HG03280 (cell line): ENCODE data around the gene WNT9A.
"Not testable (repeated sequence)": the region's sequence is repeated elsewhere in the genome, so short reads cannot be mapped to it uniquely, and the experiment has no call there.

Experiments used
- ATAC-seq: cut with Tn5 transposase; IDR thresholded peaks from one replicate; pipeline ENCODE4 v1.9.1; 2021; ENCODE audit warnings: mild to moderate bottlenecking, moderate library complexity; ENCODE audit not compliant: unreplicated experiment

WNT9A gene

DNA sequence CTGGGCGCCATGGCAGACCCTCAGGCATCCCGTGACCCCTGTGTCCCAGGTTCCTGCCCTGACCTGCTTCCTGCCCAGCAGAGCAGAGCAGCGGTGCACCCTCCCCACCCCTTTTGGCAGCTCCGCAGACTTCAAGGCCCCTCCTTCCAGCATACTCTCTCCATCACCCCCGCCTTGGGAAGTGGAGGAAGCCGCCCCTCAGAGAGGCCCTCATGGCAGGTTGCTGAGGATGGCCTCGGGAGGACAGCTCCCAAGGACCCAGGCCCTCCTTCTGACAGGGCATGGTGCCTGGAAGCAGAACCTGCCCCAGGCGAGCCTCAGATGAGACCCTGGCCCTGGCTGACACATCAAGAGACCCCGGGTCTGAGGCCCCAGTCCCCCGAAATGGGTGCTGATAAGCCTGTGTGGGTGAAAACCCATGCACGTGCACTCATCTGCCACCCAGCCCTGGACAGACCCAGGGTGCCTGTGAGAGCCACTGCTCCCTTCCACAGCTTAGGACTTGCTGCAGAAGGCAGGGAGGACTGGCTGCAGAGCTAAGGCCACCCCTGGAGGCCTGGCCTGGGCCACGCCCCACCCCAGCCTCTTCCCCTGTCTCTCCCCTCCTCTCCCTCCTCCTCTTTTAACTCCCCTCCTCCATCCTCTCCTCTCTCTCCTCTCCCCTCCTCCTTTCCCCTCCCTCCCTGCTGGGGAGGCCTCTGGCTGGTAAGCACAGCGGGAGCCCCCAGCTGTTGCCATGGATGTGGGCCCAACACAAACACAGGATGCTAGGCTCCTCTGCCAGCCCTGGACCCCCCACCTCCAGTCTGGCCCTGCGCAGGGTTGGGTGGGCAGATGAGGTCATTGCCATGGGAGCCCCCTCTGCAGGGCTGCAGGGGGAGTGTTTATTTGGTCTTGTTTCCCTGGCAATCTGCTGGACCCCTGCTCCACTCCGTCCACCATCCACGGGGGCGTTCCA, 33.7 kb downstream of the WNT9A start:
- ATAC-seq, result no peak

DNA sequence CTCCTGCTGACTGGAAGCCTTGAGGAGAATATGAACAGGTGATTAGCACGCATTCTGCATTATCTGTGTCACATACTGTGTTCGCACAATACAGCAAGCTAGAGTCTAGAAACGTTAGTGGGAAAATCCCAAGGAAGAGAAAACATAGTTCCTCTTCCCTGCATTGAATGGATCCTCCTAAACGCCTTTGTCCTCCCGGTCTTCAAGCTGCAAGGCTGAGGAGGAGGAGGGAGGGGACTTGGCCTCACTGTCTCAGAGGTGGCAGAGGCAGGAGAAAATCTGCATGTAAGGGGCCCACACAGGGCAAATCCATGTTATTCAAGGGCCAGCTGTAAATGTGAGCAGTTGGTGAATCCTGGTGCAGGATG, 34.4 kb downstream of the WNT9A start:
- no peak for ATAC-seq

DNA sequence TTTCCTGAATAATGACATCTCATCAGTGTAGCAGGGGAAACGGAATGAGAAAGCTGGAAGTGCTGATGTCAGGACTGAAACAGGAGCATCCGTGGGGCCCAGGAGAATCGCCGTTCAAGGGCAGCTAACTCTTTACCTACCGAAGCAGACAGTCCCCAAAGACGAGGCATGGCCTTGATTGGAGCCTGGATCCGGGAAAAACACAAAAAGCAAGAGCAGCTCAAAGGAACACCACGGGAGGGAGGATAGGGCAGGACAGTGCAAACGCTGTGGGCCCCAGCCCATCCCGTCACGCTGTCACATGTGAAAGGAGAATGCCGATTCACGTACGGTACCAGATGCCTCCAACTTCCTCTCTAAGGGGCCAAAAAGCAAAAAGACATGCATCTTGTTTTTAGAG, 34.9 kb downstream of the WNT9A start:
- ATAC-seq, result no peak

- no peak for ATAC-seq
Observed at GRCh38 chr1:227911376-227911775, 36.4 kb downstream of the WNT9A start.

GRCh38 chr1:227910511-227911153, 37.1 kb downstream of the WNT9A start:
- no peak for ATAC-seq

DNA sequence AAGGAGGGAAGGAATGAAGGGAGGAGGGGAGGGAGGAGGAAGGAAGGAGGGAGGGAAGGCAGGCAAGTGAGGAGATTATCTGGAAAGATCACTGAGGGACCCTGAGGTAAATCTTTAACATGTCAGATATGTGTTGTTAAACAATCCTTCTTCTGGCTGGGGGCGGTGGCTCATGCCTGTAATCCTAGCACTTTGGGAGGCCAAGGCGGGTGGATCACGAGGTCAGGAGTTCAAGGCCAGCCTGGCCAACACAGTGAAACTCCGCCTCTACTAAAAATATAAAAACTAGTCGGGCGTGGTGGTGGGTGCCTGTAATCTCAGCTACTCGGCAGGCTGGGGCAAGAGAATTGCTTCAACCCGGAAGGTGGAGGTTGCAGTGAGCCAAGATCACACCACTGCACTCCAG, 37.8 kb downstream of the WNT9A start:
- not testable (repeated sequence) for ATAC-seq

DNA sequence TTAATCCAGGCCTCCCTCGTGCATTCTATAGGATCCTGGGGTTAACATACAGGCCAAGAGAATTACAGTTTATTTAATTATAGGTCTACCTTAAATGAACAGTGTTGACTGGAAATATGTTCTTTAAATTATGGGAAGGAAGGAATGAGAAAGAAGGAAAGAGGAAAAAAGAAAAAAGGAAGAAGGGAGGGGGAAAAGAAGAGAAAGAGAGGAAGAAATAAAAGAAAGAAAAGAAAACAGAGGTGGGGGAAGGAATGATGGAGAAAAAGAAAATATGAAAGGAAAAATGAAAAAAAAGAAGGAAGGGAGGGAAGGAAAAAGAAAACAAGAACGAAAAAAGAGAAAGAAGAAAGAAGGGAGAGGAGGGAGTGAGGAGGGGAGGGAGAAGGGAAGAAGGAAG, 38.5 kb downstream of the WNT9A start:
- ATAC-seq, result no peak

GRCh38 chr1:227908359-227908758, 39.4 kb downstream of the WNT9A start:
- no peak for ATAC-seq

- no peak for ATAC-seq
Observed at GRCh38 chr1:227907439-227908015, 40.2 kb downstream of the WNT9A start.

DNA sequence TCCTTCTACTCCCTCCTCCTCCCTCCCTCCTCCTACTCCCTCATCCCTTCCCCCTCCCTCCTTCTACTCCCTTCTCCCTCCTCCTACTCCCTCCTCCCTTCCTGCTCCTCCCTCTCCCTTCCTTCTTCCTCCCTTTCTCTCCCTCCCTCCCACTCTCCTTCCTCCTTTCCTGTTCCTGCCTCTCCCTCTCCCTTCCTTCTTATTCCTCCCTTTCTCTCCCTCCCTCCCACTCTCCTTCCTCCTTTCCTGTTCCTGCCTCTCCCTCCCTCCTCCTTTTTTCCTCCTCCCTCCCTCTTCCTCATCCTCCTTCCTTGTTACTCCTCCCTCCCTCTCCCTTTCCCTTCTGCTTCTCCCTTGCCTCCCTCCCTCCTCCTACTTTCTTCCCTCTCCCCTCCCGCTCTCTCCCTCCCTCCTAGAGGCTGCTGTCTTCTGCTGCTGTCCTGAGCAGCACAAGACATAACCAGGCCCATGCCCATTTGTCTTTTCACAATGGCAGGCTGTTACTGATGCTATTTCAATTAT, 41.1 kb downstream of the WNT9A start:
- ATAC-seq, result no peak

DNA sequence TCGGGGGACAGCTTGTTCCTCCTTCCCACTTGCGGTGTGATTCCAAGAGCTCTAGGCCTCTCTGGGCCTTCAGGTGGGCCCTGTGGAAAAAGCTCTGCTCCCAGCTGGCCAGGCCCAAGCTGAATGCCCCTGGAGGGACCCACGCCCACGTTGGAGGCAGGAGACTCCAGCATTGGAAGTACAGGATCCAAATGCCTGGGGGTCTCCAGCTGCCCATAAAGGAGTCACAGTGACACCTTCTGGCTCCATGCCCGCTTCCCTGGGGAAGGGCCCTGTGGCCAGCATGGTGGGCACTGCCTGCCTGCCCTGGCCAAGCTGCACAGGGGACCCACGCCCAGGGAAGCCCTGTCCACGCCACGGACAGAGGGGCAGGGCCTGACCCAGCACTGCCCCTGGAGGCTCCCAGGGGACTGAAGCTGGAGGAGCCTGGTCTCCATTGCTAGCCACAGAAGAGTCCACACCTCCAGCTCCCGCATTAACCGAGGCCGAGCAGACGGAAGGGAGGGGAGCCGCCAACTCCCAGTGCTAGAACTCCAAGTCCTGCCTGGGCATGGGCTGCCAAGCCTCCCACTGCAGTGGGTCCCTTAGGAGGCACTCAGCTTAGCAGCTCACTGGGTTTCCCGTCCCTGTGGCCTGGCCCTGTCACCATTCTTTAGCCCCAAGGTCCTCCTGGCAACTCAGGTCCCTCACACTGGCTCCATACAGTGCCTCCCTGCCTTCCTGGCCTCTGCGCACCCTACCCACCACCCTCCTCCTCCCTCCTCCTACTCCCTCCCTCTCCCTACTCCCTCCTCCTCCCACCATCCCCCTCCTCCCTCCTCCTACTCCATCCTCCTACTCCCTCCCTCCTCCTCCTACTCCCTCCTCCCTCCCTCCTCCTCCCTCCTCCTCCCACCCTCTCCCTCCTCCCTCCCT, 41.9 kb downstream of the WNT9A start:
- ATAC-seq, result no peak

- ATAC-seq, result no peak
Observed at GRCh38 chr1:227904541-227905335, 43.0 kb downstream of the WNT9A start.

DNA sequence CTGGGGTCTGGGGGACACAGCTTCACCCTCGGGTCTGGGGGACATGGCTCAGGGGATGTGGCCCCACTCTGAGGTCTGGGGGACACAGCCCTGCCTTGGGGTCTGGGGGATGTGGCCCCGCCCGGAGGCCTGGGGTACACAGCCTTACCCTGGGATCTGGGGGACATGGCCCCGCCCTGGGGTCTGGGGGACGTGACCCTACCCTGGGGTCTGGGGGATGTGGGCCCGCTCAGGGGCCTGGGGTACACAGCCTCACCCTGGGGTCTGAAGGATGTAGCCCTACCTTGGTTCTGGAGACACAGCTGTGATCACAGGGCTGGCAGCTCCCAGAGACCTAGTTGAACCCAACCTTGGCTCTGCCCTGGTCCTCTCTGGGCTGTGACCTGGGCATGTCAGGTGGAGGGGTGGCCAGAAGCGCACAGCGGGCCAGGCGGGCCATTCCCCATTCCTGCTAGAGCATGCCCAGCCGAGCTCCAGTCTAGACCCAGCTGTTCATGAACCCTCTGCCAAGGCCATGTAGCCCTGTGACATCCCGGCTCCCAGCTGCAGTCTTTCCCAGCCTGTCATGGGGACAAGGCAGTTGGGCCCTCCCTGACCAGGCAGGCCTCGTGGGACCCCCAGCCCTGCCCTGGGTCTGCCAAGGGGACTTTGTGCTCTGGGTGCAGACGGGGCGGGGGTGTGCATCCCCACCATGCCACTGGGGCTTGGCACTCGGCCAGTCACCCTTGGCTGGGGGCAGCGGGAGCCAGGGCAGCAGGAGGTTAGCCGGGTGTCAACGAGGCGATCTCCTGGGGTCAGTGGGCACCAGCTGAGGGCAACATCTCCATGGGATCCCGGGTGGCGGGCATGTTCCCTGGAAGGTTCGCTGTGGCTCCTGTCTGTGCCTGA, 43.9 kb downstream of the WNT9A start:
- no peak for ATAC-seq

- no peak for ATAC-seq
Observed at GRCh38 chr1:227903061-227903521, 44.6 kb downstream of the WNT9A start.

DNA sequence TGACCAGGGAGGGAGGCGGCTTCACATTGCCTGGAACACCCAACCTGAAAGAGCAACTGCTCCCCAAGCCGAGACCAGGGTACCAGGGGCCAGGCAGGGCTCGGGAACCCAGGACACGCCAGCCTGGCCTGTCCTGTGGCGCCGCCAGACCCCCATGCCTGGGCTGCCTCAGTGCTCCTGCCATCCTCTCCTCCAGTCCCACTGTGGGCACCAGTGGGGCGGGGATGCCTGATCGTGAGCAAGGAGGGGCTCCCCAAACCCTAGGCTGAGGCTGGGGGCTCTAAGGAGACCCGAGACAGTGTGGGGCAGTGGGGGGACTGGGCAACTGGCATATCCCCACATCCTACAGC, 45.1 kb downstream of the WNT9A start:
- ATAC-seq, result no peak

DNA sequence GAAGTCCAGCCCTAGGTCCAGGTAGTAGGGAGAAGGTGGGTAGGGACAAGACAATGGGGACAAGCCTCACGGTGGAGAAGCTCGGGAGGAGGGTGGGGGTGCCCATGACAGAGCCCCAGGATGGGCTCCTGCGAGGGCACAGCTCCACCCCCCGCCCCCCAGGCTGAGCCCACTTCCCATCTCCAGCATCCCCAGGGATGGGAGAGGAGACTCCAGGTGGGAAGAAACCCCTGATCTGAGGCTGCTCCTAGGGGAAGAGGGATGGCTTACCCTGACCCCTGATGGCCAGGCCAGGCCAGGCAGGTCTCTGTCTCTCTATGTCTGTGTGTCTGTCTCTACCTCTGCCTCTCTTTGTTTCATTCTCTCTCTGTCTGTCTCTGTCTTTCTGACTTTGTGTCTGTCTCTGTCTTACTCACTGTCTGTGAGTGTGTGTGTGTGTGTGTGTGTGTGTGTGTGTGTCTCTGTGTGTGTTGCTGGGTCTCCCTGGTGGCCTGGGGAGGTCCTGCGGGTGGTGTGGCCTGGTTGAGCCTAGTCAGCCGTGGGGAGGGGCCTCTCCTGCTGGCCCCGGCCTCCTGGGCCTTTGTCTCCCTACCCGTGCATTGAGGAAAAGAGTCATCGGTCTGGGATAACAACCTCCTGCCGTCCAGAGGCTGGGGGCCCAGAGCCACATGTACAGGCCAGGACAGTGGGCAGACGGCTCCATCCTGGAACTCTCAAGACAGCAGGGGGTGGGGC, 45.7 kb downstream of the WNT9A start:
- no peak for ATAC-seq

GRCh38 chr1:227901239-227901905, 46.4 kb downstream of the WNT9A start:
- no peak for ATAC-seq
